Lung (tissue), 12 donors: Measurements from ENCODE around the gene EEF2. TPM values are rescaled to one million over a fixed set of nuclear protein-coding genes. Genes with fewer than 3 reads are reported as not detected.

Experiments
- ATAC-seq: fragments of 200-7000 bp; cut with Tn5 transposase; one replicate; pipeline ENCODE4 v1.9.1; 2020; ENCODE audit warnings: moderate number of reproducible peaks; ENCODE audit not compliant: insufficient read depth, low FRiP score
- DNase-seq, 3 donors: peaks; one replicate each; pipeline ENCODE4 v3.0.0-alpha.2; 2013 to 2017
- H3K27ac ChIP-seq, 2 donors: one replicate each; pipeline ENCODE4 v1.5.1; 2013; ENCODE audit warnings: mild to moderate bottlenecking in 2 of 2, moderate library complexity in 2 of 2, control low read depth in 1 of 2, inconsistent platforms in 1 of 2, low read depth in 1 of 2, low read length in 1 of 2
- H3K27me3 ChIP-seq, 3 donors: one replicate each; pipeline ENCODE4 v1.5.1; 2013; ENCODE audit warnings: low read length in 2 of 3; ENCODE audit not compliant: control insufficient read depth in 3 of 3, insufficient read depth in 3 of 3
- H3K36me3 ChIP-seq, 4 donors: one replicate each; pipeline ENCODE4 v1.5.1; 2013; ENCODE audit warnings: low read length in 4 of 4, mild to moderate bottlenecking in 1 of 4, moderate library complexity in 1 of 4; ENCODE audit not compliant: control insufficient read depth in 4 of 4, insufficient read depth in 4 of 4
- H3K4me1 ChIP-seq, 5 donors: one replicate each; pipeline ENCODE4 v1.5.1; 2013; ENCODE audit warnings: low read length in 5 of 5, mild to moderate bottlenecking in 2 of 5, moderate library complexity in 1 of 5; ENCODE audit not compliant: control insufficient read depth in 5 of 5, insufficient read depth in 5 of 5
- H3K4me3 ChIP-seq: one replicate; pipeline ENCODE4 v1.5.1; 2013; ENCODE audit warnings: mild to moderate bottlenecking, control low read depth, moderate library complexity
- H3K9ac ChIP-seq, 2 donors: one replicate each; pipeline ENCODE4 v1.5.1; 2013; ENCODE audit warnings: low read length in 2 of 2, control low read depth in 1 of 2; ENCODE audit not compliant: insufficient read depth in 1 of 2
- H3K9me3 ChIP-seq, 4 donors: one replicate each; pipeline ENCODE4 v1.5.1; 2013; ENCODE audit warnings: low read length in 3 of 4, mild to moderate bottlenecking in 1 of 4, moderate library complexity in 1 of 4; ENCODE audit not compliant: control insufficient read depth in 4 of 4, insufficient read depth in 3 of 4
- WGBS, 2 donors: extraction: QIAGEN DNeasy Blood & Tissue Kit; methylation state at CpG; one replicate each; pipeline ENCODE4 v1.1.7; 2013; 5-methylcytosine and 5-hydroxymethylcytosine counted together
- polyA plus RNA-seq, 2 donors: library from polyadenylated mRNA; stranded (reverse); fragments of 200-250 nt; gene quantifications; one replicate each; pipeline ENCODE4 v1.2.1, GENCODE V29; 2013
- total RNA-seq, 2 donors: library from RNA; depleted of rRNA in 1 of 2; stranded (reverse); fragments of >200 nt in 1 of 2; gene quantifications; one replicate each; pipeline ENCODE4 v1.2.1, GENCODE V29; 2014 to 2021
- TF ChIP-seq, protein P1 (sequence below): IDR thresholded peaks from 2 replicates; pipeline ENCODE4 v1.5.1; 2012; ENCODE audit warnings: mild to moderate bottlenecking; ENCODE audit errors: control extremely low read depth, extremely low read depth
- donor health status: control.
- donor health status: control.
- donor health status: Bipolar disorder and iron deficiency.
- donor health status: healthy.
- donor health status: DM: yes; HTN: yes; CAD: no.

EEF2 gene
- total and polyA plus RNA-seq, 4 donors: 994 to 1,934 (median 1,345) TPM

DNA sequence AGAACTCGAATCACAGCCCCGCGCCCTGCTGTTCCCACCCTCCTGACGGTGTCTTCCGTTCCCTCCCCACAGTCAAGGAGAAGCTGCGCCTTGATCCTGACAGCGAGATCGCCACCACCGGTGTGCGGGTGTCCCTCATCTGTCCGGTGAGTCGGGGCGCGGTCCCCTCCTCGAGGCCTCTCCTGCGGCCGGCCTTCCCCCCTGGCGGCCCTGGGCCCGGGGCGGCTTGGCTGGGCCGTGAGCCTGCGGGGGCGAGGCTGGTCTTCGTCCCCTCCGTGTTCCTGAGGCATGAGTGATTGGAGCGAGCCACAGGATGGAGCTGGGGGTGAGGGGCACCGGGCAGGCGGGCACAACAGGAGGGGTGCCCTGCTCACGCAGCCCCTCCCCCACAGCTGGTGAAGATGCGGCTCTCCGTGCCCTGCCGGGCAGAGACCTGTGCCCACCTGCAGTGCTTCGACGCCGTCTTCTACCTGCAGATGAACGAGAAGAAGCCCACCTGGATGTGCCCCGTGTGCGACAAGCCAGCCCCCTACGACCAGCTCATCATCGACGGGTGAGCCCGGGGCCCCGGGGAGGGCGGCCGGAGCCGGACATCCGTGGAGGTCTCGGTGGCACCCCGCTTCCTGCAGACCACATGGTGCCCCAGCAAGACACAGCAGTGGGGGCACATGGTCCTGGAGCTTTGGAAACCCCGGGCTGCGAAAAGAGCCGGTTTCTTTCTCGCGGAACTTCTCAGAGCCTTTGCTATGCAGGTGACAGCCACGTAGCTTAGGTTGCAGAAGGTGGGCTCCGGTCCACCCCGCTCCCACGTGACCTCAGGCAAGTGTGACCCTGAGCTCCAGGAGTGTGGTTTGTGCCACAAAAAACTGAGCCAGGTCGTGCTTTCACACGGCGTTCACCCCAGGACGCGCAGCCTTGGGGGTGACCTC is 48.0 kb upstream of the EEF2 start:
- TF ChIP-seq, protein P1, sequence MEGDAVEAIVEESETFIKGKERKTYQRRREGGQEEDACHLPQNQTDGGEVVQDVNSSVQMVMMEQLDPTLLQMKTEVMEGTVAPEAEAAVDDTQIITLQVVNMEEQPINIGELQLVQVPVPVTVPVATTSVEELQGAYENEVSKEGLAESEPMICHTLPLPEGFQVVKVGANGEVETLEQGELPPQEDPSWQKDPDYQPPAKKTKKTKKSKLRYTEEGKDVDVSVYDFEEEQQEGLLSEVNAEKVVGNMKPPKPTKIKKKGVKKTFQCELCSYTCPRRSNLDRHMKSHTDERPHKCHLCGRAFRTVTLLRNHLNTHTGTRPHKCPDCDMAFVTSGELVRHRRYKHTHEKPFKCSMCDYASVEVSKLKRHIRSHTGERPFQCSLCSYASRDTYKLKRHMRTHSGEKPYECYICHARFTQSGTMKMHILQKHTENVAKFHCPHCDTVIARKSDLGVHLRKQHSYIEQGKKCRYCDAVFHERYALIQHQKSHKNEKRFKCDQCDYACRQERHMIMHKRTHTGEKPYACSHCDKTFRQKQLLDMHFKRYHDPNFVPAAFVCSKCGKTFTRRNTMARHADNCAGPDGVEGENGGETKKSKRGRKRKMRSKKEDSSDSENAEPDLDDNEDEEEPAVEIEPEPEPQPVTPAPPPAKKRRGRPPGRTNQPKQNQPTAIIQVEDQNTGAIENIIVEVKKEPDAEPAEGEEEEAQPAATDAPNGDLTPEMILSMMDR: no peak
- Histone ChIP-seq H3K27me3 (no peaks in the 10 kb centered on the region), H3K9me3 (no peaks in the 10 kb centered on the region), H3K27ac (no peak overlapping the region), H3K36me3 (peaks cover 4 to 76% (median 22%) of the 10 kb centered on the region in 4 donors), H3K4me1 (no peaks in the 10 kb centered on the region), H3K4me3 (no peak overlapping the region), H3K9ac (no peak overlapping the region)
- no peak for ATAC-seq
- DNase-seq: no peak
- WGBS, 2 donors: 89 to 93% methylated on average over 54 to 63 of the region's 63 CpGs

DNA sequence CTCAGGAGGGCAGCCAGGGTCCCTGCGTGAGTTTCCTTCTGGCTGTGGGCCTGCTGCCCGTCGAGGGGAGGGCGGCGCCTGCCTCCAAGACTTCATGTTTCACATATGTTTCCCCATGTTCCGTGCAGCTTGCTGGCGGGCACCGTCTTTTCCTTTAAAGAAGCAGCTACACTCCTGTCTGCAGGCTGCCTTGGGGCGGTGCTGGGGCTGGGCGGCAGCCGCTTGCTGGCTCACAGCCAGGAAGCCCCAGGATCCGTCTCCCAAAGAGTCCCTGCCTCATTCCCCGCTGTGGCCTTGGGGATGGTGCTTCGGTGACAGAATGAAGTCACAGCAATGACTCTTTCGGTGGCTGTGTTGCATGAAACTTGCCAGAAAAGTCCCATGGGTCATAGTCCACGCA is 47.2 kb upstream of the EEF2 start:
- DNase-seq: no peak
- H3K36me3 ChIP-seq: peaks cover 4 to 78% (median 22%) of the 10 kb centered on the region in 4 donors

DNA sequence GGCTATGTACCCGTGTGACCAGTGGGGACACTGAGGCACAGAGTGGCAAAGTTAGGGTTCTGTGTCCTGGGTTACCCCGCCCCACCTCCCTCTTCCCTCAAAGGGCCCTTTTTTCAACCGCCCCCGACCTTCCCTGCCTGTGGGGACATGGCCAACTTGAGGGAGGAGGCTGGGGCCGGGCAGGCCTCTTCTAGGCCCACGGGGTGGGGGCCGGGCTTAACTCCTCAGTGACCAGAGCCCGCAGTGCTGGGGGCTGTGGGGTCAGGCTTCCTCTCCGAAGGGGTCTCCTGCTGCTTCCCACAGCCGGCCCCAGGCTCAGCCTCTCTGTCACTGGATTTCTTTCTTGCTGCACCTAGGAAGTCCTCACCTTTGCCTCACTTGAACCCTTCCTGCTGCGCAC is 46.2 kb upstream of the EEF2 start:
- H3K27ac ChIP-seq: no peak overlapping the region
- TF ChIP-seq, protein P1: no peak
- no peaks in the 10 kb centered on the region for H3K4me1 ChIP-seq
- peaks cover 4 to 71% (median 17%) of the 10 kb centered on the region in 4 donors for H3K36me3 ChIP-seq
- no peaks in the 10 kb centered on the region for H3K27me3 ChIP-seq
- H3K4me3 ChIP-seq: no peak overlapping the region
- no peak overlapping the region for H3K9ac ChIP-seq
- DNase-seq (no peak), ATAC-seq (no peak)
- 88 to 89% methylated on average over 11 of the region's 11 CpGs for WGBS, 2 donors
- no peaks in the 10 kb centered on the region for H3K9me3 ChIP-seq

More for the DNA sequence above, 47.2 kb upstream of the EEF2 start:
- WGBS, 2 donors: 83 to 88% methylated on average over 16 of the region's 16 CpGs
- Histone ChIP-seq H3K9me3 (no peaks in the 10 kb centered on the region), H3K4me3 (no peak overlapping the region), H3K9ac (no peak overlapping the region), H3K27me3 (no peaks in the 10 kb centered on the region), H3K4me1 (no peaks in the 10 kb centered on the region), H3K27ac (no peak overlapping the region)
- TF ChIP-seq, protein P1: no peak
- ATAC-seq: no peak
